ENCODE data around the gene NR2E1.

NR2E1 gene

GRCh38 chr6:108198761-108199498 is 33.1 kb downstream of the NR2E1 start:
- no peak for TF ChIP-seq CTCF (conservative IDR thresholded peaks at IDR 0.05; ENCODE audit: low read length)
- no peak overlapping the region for H3K4me3 ChIP-seq (ENCODE audit: low read length)
- no peak for DNase-seq (ENCODE audit: low read depth)

GRCh38 chr6:108200186-108200585 is 34.4 kb downstream of the NR2E1 start:
- no peak for TF ChIP-seq CTCF (conservative IDR thresholded peaks at IDR 0.05; ENCODE audit: low read length)
- no peak overlapping the region for H3K4me3 ChIP-seq (ENCODE audit: low read length)
- DNase-seq (ENCODE audit: low read depth), result no peak

- H3K4me3 ChIP-seq (ENCODE audit: low read length), result no peak overlapping the region
- no peak for TF ChIP-seq CTCF (conservative IDR thresholded peaks at IDR 0.05; ENCODE audit: low read length)
- DNase-seq (ENCODE audit: low read depth), result no peak
Observed at GRCh38 chr6:108200631-108201030, 34.8 kb downstream of the NR2E1 start.

- H3K4me3 ChIP-seq (ENCODE audit: low read length), result no peak overlapping the region
- TF ChIP-seq CTCF (conservative IDR thresholded peaks at IDR 0.05; ENCODE audit: low read length), result no peak
- no peak for DNase-seq (ENCODE audit: low read depth)
Observed at GRCh38 chr6:108203189-108204112, 37.6 kb downstream of the NR2E1 start.

- TF ChIP-seq CTCF (conservative IDR thresholded peaks at IDR 0.05; ENCODE audit: low read length), result no peak
- H3K4me3 ChIP-seq (ENCODE audit: low read length), result no peak overlapping the region
- DNase-seq (ENCODE audit: low read depth), result no peak
Observed at GRCh38 chr6:108207013-108207412, 41.2 kb downstream of the NR2E1 start.

GRCh38 chr6:108209738-108210137 is 43.9 kb downstream of the NR2E1 start:
- TF ChIP-seq CTCF (conservative IDR thresholded peaks at IDR 0.05; ENCODE audit: low read length), result no peak
- no peak for DNase-seq (ENCODE audit: low read depth)
- H3K4me3 ChIP-seq (ENCODE audit: low read length), result no peak overlapping the region
